ENCODE results near the gene SNRPA1.

DNA sequence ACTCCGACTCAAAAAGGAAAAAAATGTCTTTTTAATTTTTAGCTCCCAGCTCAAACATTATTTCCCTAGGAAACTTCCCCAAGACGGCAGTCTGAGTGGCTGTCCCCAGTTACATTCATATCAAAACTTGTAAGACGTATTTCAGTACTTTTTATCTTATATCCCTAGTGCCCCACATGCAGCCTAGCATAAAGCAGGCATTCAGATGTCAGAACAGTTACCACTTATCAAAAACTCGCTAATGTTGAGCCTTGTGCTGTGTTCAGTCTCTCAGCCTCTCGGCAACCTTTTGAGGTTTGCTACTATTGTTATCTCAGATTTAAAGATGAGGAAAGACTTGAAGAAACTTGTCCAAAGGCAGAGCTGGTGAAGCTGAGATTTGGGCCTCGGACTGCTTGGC lies 11.1 kb downstream of the SNRPA1 start:
- TF ChIP-seq CTCF (IDR thresholded peaks at IDR 0.05; ENCODE audit: low read depth, low read length) (no peak), POLR2A (IDR thresholded peaks at IDR 0.05; ENCODE audit: extremely low read depth, insufficient read length) (no peak)
- TF ChIP-seq, protein P1, sequence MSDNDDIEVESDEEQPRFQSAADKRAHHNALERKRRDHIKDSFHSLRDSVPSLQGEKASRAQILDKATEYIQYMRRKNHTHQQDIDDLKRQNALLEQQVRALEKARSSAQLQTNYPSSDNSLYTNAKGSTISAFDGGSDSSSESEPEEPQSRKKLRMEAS (IDR thresholded peaks at IDR 0.05; ENCODE audit: low read depth, low read length), result no peak
